ENCODE data around the gene YAF2. TPM values are rescaled to one million over a fixed set of nuclear protein-coding genes. Genes with fewer than 3 reads are reported as not detected.
"Not testable (repeated sequence)": the region's sequence is repeated elsewhere in the genome, so short reads cannot be mapped to it uniquely, and the experiment has no call there.

The YAF2 gene
- polyA plus RNA-seq, 1 donor, result 29.0 TPM

DNA sequence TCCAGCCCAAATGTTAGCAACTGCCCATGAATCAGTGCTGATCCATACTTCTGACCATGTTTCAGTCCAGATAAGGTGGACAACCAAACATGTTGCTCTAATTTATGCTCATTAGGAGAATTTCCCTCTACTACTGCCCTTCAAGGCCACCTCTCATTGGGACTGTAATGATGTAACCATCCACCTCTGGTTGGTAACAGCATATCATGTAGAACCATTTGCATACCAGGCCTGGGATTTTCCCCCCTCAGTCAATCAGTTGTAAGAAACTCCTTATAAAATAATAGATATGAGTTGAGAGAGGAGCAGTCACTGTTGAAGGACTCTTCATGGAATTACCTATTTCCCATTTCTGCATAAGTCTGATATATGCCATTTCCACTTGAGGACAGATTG, 17.8 kb upstream of the YAF2 start:
- DNase-seq, result no peak

DNA sequence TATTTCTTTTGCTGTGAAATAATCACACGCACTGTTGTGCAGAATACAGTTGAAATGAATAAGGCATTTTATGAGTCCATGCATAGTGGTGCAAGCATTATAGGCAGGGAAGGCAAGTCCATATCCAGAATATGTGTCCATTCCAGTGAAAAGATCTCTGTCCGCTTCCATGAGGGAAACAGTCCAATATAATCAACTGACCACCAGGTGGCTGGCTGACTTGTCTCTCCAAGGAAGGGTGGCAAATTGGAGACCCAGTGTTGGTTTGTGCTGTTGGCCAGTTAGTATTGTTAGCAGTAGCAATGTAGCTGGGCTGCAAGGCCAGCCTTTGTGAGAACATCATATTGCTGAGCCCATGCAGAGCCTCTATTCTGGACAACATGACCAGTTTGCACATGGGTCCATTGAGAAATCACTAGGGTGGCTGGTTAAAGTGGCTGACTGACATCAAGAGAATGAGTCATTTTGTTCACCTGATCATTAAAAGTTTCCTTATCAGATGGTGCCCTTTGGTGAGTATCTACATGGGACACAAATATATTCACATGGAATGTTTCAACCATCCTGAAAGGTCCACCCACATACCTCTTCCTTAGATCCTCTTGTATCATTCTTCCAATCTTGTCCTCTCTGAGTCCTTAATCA, 17.3 kb upstream of the YAF2 start:
- no peak for DNase-seq

DNA sequence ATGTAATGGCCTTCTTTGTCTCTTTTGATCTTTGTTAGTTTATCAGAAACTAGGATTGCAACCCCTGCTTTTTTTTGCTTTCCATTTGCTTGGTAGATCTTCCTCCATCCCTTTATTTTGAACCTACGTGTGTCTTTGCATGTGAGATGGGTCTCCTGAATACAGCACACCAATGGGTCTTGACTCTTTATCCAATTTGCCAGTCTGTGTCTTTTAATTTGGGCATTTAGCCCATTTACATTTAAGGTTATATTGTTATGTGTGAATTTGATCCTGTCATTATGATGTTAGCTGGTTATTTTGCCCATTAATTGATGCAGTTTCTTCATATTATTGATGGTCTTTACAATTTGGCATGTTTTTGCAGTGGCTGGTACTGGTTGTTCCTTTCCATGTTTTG, 14.6 kb upstream of the YAF2 start:
- not testable (repeated sequence) for DNase-seq

GRCh38 chr12:42249033-42249432, 11.0 kb upstream of the YAF2 start:
- not testable (repeated sequence) for DNase-seq

- no peak for DNase-seq
Observed at GRCh38 chr12:42240131-42240750, 2.2 kb upstream of the YAF2 start.

GRCh38 chr12:42237853-42238239, 202 bp downstream of the YAF2 start:
- no peak for DNase-seq

GRCh38 chr12:42237052-42237852, 796 bp downstream of the YAF2 start:
- DNase-seq, result peak; percentile 68

- no peak for DNase-seq
Observed at GRCh38 chr12:42236017-42236416, 2.0 kb downstream of the YAF2 start.

- DNase-seq, result no peak
Observed at GRCh38 chr12:42235426-42235825, 2.6 kb downstream of the YAF2 start.

DNA sequence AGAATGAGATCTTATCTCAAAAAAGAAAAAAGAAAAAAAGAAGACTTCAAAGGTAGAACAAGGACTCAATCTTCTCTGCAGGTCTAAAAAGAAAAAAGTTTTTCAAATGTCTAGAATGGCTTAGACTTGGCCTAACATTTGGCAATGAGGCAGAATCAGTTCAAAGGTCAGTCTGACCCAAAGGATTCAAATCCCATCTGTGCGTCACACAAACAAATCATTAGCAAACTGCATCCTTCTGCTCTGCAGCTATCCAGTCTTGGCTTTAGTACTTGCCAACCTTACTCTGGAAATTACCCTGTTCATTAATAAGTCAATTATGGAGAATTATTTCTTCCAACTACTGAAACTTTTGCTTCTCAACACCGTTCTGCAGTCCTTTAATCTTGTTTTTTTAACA, 3.1 kb downstream of the YAF2 start:
- DNase-seq, result no peak

- not testable (repeated sequence) for DNase-seq
Observed at GRCh38 chr12:42227525-42227924, 10.5 kb downstream of the YAF2 start.

- not testable (repeated sequence) for DNase-seq
Observed at GRCh38 chr12:42224501-42224900, 13.5 kb downstream of the YAF2 start.

- DNase-seq, result no peak
Observed at GRCh38 chr12:42222724-42223123, 15.3 kb downstream of the YAF2 start.

- no peak for DNase-seq
Observed at GRCh38 chr12:42221726-42222125, 16.3 kb downstream of the YAF2 start.

DNA sequence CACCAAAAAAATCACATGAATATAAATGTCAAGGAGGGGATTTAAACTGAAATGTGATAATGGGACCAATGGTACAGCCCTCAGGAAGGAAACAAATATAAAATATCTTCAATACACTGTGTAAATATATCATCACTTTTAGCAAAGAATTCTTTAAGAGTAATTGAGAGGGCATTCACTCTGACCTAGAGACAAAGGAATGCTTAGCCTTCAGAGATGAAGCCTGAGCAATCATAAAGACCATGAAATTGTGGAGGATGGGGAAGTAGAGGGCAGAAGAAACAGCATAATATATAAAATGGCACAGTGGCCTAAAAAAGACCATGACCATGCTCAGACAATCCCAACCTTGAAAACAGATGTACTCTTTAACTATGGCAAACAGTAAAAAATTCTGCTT, 20.4 kb downstream of the YAF2 start:
- no peak for DNase-seq

- DNase-seq, result no peak
Observed at GRCh38 chr12:42216737-42217136, 21.3 kb downstream of the YAF2 start.

- not testable (repeated sequence) for DNase-seq
Observed at GRCh38 chr12:42215759-42216158, 22.3 kb downstream of the YAF2 start.

- DNase-seq, result no peak
Observed at GRCh38 chr12:42213954-42214426, 24.1 kb downstream of the YAF2 start.

GRCh38 chr12:42213023-42213422, 25.0 kb downstream of the YAF2 start:
- DNase-seq, result no peak

GRCh38 chr12:42208574-42208973, 29.5 kb downstream of the YAF2 start:
- DNase-seq, result no peak

- no peak for DNase-seq
Observed at GRCh38 chr12:42204819-42205218, 33.2 kb downstream of the YAF2 start.

DNA sequence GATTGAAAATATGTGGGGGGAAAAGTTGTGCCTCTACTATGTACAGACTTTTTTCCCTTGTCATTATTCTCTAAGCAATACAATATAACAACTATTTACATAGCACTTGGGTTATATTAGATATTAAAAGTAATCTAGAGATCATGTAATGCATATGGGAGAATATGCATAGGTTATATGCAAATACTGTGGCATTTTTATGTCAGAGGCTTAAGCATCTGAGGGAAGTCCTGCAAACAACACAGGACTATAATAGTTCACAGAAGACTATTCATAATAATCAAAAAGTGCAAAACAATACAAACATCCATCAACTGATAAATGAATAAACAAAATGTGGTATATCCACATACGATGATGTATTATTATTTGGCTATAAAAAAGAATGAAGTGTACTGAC, 33.7 kb downstream of the YAF2 start:
- DNase-seq, result no peak

GRCh38 chr12:42201063-42201462, 37.0 kb downstream of the YAF2 start:
- no peak for DNase-seq

All from left kidney (tissue), 2 donors.